Measurements from ENCODE around the gene EME2. TPM values are rescaled to one million over a fixed set of nuclear protein-coding genes. Genes with fewer than 3 reads are reported as not detected.

Gene EME2
- total and polyA plus RNA-seq, 2 of the 13 experiments (the other 11 are each of a cell fraction or from before 2014, with no cell fraction given) = 4.4 to 7.6 TPM

GRCh38 chr16:1772908-1773702 is 495 bp downstream of the EME2 start, which contains the start of gene MRPS34 (continued):
- TF ChIP-seq ZNF280D (CRISPR knock-in tag; IDR thresholded peaks at IDR 0.05) (no peak), ZC3H4 (CRISPR knock-in tag; IDR thresholded peaks at IDR 0.05; ENCODE audit: borderline replicate concordance) (no peak), ZNF546 (CRISPR knock-in tag; conservative IDR thresholded peaks at IDR 0.05) (no peak; the same call in 1 of the 2 replicates), CEBPZ (IDR thresholded peaks at IDR 0.05; ENCODE audit: low read length) (no peak), ZFP37 (CRISPR knock-in tag; IDR thresholded peaks at IDR 0.05; ENCODE audit: borderline replicate concordance) (0 out of 2 replicates have a peak, but pooled peaks have one; percentile 65), HCFC1 (IDR thresholded peaks at IDR 0.05; ENCODE audit: low read depth, low read length) (peak; percentile 74), TCF12 (IDR thresholded peaks at IDR 0.05) (no peak), TCF12 (CRISPR knock-in tag; IDR thresholded peaks at IDR 0.05) (peak; percentile 45; the same call in 1 of the 2 replicates), E2F2 (CRISPR knock-in tag; IDR thresholded peaks at IDR 0.05; ENCODE audit: borderline replicate concordance) (peak; percentile 65; the same call in 1 of the 2 replicates), ZNF446 (CRISPR knock-in tag; IDR thresholded peaks at IDR 0.05) (0 out of 2 replicates have a peak, but pooled peaks have one; percentile 40), ZNF407 (CRISPR knock-in tag; IDR thresholded peaks at IDR 0.05; ENCODE audit: not compliant biosample characterization) (no peak), ZKSCAN1 (IDR thresholded peaks at IDR 0.05; ENCODE audit: low read length) (no peak)

Data from HepG2 (cell line).